DMS114 treated with DMSO at 0.1 percent for 48 hours (cell line): ENCODE results near the gene ILK.

Experiments used
- DNase-seq: peaks from one replicate; lab custom pipeline; 2025; ENCODE audit not compliant: unreplicated experiment; lab: John Stamatoyannopoulos, UW

The ILK gene

GRCh38 chr11:6654281-6655019 lies 50.9 kb downstream of the ILK start:
- DNase-seq: no peak

GRCh38 chr11:6655020-6655789 lies 51.6 kb downstream of the ILK start:
- DNase-seq: no peak

GRCh38 chr11:6655790-6656583 lies 52.4 kb downstream of the ILK start, which contains the start of gene DCHS1:
DCHS1 (minus strand) TSS chr11:6655809; CDS start chr11:6641613, 14,196 bp downstream.
- no peak for DNase-seq

- no peak for DNase-seq
Measured at GRCh38 chr11:6656584-6656915, 53.0 kb downstream of the ILK start.

- DNase-seq: no peak
Measured at GRCh38 chr11:6656936-6657335, 53.4 kb downstream of the ILK start.

- DNase-seq: no peak
Measured at GRCh38 chr11:6657346-6657745, 53.8 kb downstream of the ILK start.

GRCh38 chr11:6658647-6659046 lies 55.1 kb downstream of the ILK start:
- DNase-seq: no peak
